CD4-positive, alpha-beta T cell treated with Interleukin-2 at 100 ng/mL for 4 hours (primary cell): ENCODE data around the gene F10.
A peak's percentile ranks its signal among the peaks of the same experiment; 100 is the strongest.

ENCODE experiments used
- DNase-seq: peaks from one replicate; pipeline ENCODE4 v3.0.0-alpha.2; 2020; ENCODE audit warnings: low spot score

Gene F10

GRCh38 chr13:113171250-113172125, 48.9 kb downstream of the F10 start:
- DNase-seq: no peak

GRCh38 chr13:113172419-113172926, 49.9 kb downstream of the F10 start:
- no peak for DNase-seq

DNA sequence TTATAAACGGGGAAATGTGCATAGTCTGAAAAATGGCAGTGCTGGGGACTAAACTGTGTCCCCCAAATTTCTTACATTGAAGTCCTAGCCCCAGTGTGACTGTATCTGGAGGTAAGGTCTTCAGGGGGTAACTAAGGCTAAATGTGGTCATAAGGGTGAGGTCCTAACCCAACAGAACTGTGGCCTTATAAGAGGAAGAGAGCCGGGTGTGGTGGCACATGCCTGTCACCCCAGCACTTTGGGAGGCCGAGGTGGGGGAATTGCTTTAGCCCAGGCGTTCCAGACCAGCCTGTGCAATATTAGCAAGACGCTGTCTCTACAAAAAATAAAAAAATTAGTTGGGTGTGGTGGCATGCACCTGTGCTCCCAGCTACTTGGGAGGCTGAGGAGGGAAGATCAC, 53.7 kb downstream of the F10 start:
- peak; percentile 78 for DNase-seq

GRCh38 chr13:113176822-113177221, 54.2 kb downstream of the F10 start:
- no peak for DNase-seq

DNA sequence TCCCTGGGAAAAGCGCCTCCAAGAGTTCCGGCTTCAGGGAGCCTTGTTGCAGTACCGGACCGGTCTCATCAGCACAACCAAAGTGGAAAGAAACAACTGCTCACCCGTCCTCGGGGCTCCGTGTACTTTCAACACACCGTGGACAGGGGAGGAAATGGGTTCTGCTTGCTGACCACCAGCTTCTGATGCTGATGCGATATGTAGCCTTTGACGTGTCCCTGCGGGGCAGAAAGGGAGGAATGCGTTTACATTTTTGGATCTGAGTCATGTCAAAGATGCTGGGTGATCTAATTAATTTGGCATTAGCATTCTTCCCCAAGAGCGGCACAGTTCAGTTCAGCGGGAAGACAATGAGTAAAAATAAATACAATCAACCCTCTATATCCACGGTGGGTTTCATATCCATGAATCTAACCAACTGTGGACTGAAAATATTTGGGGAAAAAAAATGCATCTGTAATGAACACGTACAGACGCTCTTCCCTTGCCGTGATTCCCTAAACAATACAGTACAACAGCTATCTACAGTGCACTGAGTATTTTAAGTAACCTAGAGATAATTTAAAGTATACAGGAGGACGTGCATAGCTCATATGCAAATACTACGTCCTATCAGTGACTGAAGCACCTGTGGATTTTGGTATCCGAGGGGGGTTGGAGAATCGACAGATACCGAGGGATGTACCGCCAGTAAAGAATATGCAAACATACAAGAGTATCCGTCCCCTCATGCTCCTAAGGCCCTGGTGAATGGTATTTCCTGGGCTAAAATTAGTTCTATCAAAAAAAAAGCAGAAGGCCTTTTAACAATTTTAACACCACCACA, 55.7 kb downstream of the F10 start:
- no peak for DNase-seq

GRCh38 chr13:113178896-113179167, 56.2 kb downstream of the F10 start:
- no peak for DNase-seq

- peak; percentile 20 for DNase-seq
Measured at GRCh38 chr13:113179374-113180230, 57.0 kb downstream of the F10 start.

DNA sequence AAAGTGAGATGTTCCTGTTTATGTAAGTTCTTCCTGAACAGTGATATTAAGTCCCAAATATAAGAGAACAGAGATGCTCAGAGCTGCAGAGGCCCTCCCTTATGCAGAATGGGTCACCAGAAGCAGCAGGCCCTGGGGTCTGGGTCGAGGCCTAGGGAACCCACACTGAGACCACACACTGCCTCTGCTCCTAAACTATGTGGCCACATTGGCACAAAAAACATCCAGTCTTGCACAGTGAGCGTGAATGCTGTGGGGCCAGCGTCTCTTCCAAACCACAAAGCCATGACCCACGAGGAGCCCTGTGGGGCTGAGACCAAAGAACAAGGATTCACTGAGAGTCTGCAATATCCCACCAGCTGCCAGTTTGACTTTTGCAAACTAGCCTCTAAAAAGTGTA, 59.4 kb downstream of the F10 start:
- no peak for DNase-seq

DNA sequence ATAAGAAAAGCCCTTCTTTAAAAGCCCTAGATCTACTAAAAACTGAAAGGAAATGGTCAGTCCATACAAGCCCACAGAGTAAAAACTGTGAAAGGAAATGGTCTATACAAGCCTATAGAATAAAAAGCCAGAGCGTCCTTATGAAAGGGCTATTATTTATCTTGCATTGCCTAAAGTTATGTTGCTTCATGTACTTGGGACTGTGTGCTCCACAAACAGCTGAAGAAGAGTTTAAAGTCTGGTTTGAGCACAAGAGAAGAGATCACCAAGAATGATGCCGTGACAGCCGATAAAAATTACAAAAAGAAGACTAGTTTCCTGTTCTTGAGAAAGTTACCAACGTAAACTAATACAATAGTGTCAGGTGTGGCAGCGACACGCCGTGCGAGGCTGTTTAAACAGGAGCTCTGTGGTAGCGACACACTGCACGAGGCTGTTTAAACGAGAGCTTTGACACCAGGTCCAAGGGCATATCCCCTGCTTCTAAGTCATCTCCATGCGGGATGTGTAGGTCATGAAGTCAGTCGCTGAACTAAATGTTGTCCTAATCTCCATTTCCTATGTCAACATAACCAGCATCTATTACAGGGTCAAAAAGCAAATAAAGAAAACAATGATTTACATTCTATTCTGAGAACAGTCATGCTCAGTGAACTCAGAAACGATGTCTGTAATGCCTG, 61.0 kb downstream of the F10 start:
- DNase-seq: no peak

GRCh38 chr13:113184568-113185440, 62.2 kb downstream of the F10 start:
- peak; percentile 50 for DNase-seq

GRCh38 chr13:113186061-113186900, 63.7 kb downstream of the F10 start:
- peak; percentile 42 for DNase-seq

DNA sequence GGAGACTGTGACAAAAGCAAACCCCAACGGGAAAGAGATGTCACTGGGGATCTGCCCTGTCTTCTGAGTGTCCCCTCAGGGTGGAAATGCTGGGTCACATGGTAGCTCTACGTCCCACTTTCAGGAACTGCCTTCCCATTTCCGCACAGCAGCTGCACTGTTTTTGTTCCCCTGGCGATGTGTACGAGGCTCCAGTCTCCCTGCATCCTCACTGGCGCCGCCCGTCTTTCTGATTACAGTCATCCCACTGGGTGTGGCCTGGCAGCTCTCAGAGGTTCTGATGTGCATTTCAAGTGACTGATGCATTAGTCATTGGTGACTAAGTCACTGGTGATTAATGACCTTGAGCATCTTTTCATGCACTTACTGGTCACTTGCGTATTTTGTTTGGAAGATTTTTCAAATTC, 64.7 kb downstream of the F10 start:
- DNase-seq: peak; percentile 76

GRCh38 chr13:113187883-113188665, 65.5 kb downstream of the F10 start:
- no peak for DNase-seq

GRCh38 chr13:113190181-113190580, 67.6 kb downstream of the F10 start:
- DNase-seq: no peak

- no peak for DNase-seq
Measured at GRCh38 chr13:113192279-113192678, 69.7 kb downstream of the F10 start.

DNA sequence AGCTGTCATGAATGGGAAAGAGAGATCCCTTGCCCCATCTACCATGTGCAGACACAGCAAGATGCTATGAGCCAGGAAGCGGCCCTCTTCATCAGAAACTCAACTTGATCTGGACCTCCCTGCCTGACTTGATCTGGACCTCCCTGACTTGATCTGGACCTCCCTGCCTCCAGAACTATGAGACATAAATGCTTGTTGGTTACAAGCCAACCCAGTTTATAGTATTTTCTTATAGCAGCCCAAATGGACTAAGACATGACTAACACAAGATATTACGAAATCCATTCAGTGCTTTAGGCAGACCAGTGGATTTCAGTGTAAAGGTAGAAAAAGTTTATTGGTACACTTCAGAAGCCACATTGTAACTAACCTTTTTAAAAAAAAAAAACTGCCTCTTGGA, 70.3 kb downstream of the F10 start:
- no peak for DNase-seq

- no peak for DNase-seq
Measured at GRCh38 chr13:113195360-113195759, 72.8 kb downstream of the F10 start.

DNA sequence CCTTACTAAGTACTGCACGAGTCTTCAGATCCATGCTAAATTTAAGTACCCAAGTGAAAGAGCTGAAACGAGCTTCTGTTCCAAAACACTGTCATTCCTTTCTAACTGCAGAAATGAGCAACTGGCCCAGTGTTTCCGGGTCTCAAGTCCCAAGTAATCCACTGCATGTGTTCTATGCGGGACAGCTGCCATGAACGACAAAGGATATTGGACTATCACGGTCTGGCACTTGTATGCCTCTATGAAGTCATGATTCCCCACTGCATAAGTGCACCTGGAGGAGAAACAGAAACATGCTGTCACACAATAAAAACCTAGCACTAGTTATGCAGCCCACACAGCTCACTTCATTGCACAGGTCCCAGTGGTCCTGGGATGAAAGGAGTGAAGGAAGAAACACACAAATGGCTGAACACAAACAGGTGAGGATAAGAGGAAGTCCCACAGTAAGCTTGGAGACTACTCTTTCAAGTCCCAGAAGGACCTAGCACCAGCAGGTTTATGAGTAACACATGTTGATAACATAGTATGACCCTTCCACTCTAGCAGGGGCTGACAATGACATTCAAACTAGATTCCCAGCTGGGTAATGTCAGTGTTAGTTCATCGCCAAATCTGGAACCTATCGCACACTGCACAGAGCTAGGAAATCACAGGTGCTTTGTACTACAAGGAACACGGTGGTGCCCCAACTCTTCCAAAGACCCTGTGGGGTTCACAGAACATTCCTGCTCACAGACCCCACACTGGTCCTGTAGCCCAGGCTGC, 74.6 kb downstream of the F10 start:
- no peak for DNase-seq
